Testis (tissue), 2 donors: ENCODE results near the gene PPP1R2.

ENCODE experiments used
- POLR2A ChIP-seq: fragments of 450-650 bp; IDR thresholded peaks from one replicate; pipeline ENCODE4 v1.6.1; 2017; ENCODE audit warnings: antibody characterized with exemption, mild to moderate bottlenecking, moderate library complexity
- TF ChIP-seq, protein P1 (sequence below), 3 experiments: fragments of 450-650 bp in 2 of 3; fragments of 200-600 bp in 1 of 3; sonication (generic) in 1 of 3; IDR thresholded peaks; one replicate each; pipeline ENCODE4 v1.5.1; 2016 to 2019; ENCODE audit warnings: antibody characterized with exemption in 3 of 3, mild to moderate bottlenecking in 2 of 3, moderate library complexity in 1 of 3

- TF ChIP-seq, protein P1, sequence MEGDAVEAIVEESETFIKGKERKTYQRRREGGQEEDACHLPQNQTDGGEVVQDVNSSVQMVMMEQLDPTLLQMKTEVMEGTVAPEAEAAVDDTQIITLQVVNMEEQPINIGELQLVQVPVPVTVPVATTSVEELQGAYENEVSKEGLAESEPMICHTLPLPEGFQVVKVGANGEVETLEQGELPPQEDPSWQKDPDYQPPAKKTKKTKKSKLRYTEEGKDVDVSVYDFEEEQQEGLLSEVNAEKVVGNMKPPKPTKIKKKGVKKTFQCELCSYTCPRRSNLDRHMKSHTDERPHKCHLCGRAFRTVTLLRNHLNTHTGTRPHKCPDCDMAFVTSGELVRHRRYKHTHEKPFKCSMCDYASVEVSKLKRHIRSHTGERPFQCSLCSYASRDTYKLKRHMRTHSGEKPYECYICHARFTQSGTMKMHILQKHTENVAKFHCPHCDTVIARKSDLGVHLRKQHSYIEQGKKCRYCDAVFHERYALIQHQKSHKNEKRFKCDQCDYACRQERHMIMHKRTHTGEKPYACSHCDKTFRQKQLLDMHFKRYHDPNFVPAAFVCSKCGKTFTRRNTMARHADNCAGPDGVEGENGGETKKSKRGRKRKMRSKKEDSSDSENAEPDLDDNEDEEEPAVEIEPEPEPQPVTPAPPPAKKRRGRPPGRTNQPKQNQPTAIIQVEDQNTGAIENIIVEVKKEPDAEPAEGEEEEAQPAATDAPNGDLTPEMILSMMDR (IDR thresholded peaks at IDR 0.05) = no peak
- TF ChIP-seq POLR2A = no peak
Measured at GRCh38 chr3:195546130-195546560, 3.0 kb upstream of the PPP1R2 start.
